ENCODE results near the gene SLC24A3. TPM values are rescaled to one million over a fixed set of nuclear protein-coding genes. Genes with fewer than 3 reads are reported as not detected.

The SLC24A3 gene
- total RNA-seq, 4 donors from 2014 or later: 4.2 to 6.4 (median 5.6) TPM

GRCh38 chr20:19624221-19624965 lies 412.0 kb downstream of the SLC24A3 start:
- H3K4me1 ChIP-seq: no peaks in the 10 kb centered on the region
- TF ChIP-seq CTCF (IDR thresholded peaks at IDR 0.05) (no peak), POLR2A (IDR thresholded peaks at IDR 0.05) (no peak), POLR2AphosphoS5 (IDR thresholded peaks at IDR 0.05) (no peak), EP300 (IDR thresholded peaks at IDR 0.05) (no peak)
- no peaks in the 10 kb centered on the region for H3K27me3 ChIP-seq
- no peak overlapping the region for H3K4me3 ChIP-seq
- H3K9me3 ChIP-seq: no peaks in the 10 kb centered on the region
- H3K36me3 ChIP-seq: no peaks in the 10 kb centered on the region
- no peak overlapping the region for H3K27ac ChIP-seq
- DNase-seq (ENCODE audit: low spot score in 2 of 2): no peak
- 97% methylated on average over 3 of the region's 3 CpGs for WGBS

- 92% methylated on average over 1 of the region's 1 CpG for WGBS
- Histone ChIP-seq H3K4me1 (no peaks in the 10 kb centered on the region), H3K9me3 (no peaks in the 10 kb centered on the region), H3K27ac (no peak overlapping the region), H3K4me3 (no peak overlapping the region), H3K36me3 (no peaks in the 10 kb centered on the region), H3K27me3 (no peaks in the 10 kb centered on the region)
- TF ChIP-seq EP300 (IDR thresholded peaks at IDR 0.05) (no peak), CTCF (IDR thresholded peaks at IDR 0.05) (no peak), POLR2A (IDR thresholded peaks at IDR 0.05) (no peak), POLR2AphosphoS5 (IDR thresholded peaks at IDR 0.05) (no peak)
- no peak for DNase-seq (ENCODE audit: low spot score in 2 of 2)
Measured at GRCh38 chr20:19625426-19625825, 413.0 kb downstream of the SLC24A3 start.

- Histone ChIP-seq H3K4me1 (no peaks in the 10 kb centered on the region), H3K36me3 (no peaks in the 10 kb centered on the region), H3K9me3 (no peaks in the 10 kb centered on the region), H3K4me3 (no peak overlapping the region), H3K27ac (no peak overlapping the region), H3K27me3 (no peaks in the 10 kb centered on the region)
- DNase-seq (ENCODE audit: low spot score in 2 of 2): no peak
- 85% methylated on average over 5 of the region's 5 CpGs for WGBS
- no peak for TF ChIP-seq POLR2A (IDR thresholded peaks at IDR 0.05)
- no peak for TF ChIP-seq CTCF (IDR thresholded peaks at IDR 0.05)
- no peak for TF ChIP-seq POLR2AphosphoS5 (IDR thresholded peaks at IDR 0.05)
Measured at GRCh38 chr20:19626896-19627295, 414.5 kb downstream of the SLC24A3 start.

- H3K9me3 ChIP-seq: no peaks in the 10 kb centered on the region
Measured at GRCh38 chr20:19628570-19629134, 416.2 kb downstream of the SLC24A3 start.

More at GRCh38 chr20:19628570-19629134, 416.2 kb downstream of the SLC24A3 start:
- Histone ChIP-seq H3K36me3 (no peaks in the 10 kb centered on the region), H3K27me3 (no peaks in the 10 kb centered on the region), H3K4me3 (no peak overlapping the region), H3K27ac (no peak overlapping the region), H3K4me1 (no peaks in the 10 kb centered on the region)
- WGBS: 91% methylated on average over 1 of the region's 2 CpGs
- DNase-seq (ENCODE audit: low spot score in 2 of 2): no peak
- TF ChIP-seq POLR2A (IDR thresholded peaks at IDR 0.05): no peak
- peak; percentile 10 to 53 for TF ChIP-seq CTCF (IDR thresholded peaks at IDR 0.05)

All from suprapubic skin (tissue), 4 donors.